RPMI7951 (cell line): ENCODE results near the gene GRID1. TPM values are rescaled to one million over a fixed set of nuclear protein-coding genes. Genes with fewer than 3 reads are reported as not detected.

Experiments used
- DNase-seq: peaks from one replicate; pipeline ENCODE4 v3.0.0-alpha.2; 2012; ENCODE audit warnings: low read depth
- total RNA-seq: library from RNA; depleted of rRNA; stranded (reverse); fragments of >200 nt; shearing (Covaris generic); gene quantifications from 2 replicates; pipeline ENCODE4 v1.2.3, GENCODE V29; 2014

GRID1 gene
- total RNA-seq, 1 experiment from 2014 or later, result not detected

- no peak for DNase-seq
Observed at GRCh38 chr10:86169506-86170254, 196.9 kb downstream of the GRID1 start.

GRCh38 chr10:86169066-86169465 lies 197.5 kb downstream of the GRID1 start:
- DNase-seq, result no peak

- no peak for DNase-seq
Observed at GRCh38 chr10:86168256-86168655, 198.3 kb downstream of the GRID1 start.

GRCh38 chr10:86167762-86168128 lies 198.8 kb downstream of the GRID1 start:
- DNase-seq, result no peak

GRCh38 chr10:86167121-86167761 lies 199.4 kb downstream of the GRID1 start:
- DNase-seq, result no peak

- DNase-seq, result no peak
Observed at GRCh38 chr10:86165666-86166065, 200.9 kb downstream of the GRID1 start.

GRCh38 chr10:86164960-86165630 lies 201.5 kb downstream of the GRID1 start:
- no peak for DNase-seq

- no peak for DNase-seq
Observed at GRCh38 chr10:86164174-86164774, 202.3 kb downstream of the GRID1 start.

- no peak for DNase-seq
Observed at GRCh38 chr10:86163522-86164173, 202.9 kb downstream of the GRID1 start.

GRCh38 chr10:86162696-86163400 lies 203.7 kb downstream of the GRID1 start:
- DNase-seq, result no peak

GRCh38 chr10:86162036-86162435 lies 204.6 kb downstream of the GRID1 start:
- DNase-seq, result no peak

GRCh38 chr10:86160890-86161585 lies 205.6 kb downstream of the GRID1 start:
- no peak for DNase-seq

GRCh38 chr10:86159797-86160196 lies 206.8 kb downstream of the GRID1 start:
- DNase-seq, result no peak

- DNase-seq, result no peak
Observed at GRCh38 chr10:86155054-86155921, 211.3 kb downstream of the GRID1 start.

- no peak for DNase-seq
Observed at GRCh38 chr10:86153751-86154150, 212.8 kb downstream of the GRID1 start.

GRCh38 chr10:86152911-86153310 lies 213.7 kb downstream of the GRID1 start:
- no peak for DNase-seq

- DNase-seq, result no peak
Observed at GRCh38 chr10:86152354-86152753, 214.2 kb downstream of the GRID1 start.

GRCh38 chr10:86151613-86152012 lies 215.0 kb downstream of the GRID1 start:
- DNase-seq, result no peak

GRCh38 chr10:86149257-86149656 lies 217.3 kb downstream of the GRID1 start:
- no peak for DNase-seq

GRCh38 chr10:86148117-86148516 lies 218.5 kb downstream of the GRID1 start:
- DNase-seq, result no peak
